ENCODE data around the gene C11orf24. TPM values are rescaled to one million over a fixed set of nuclear protein-coding genes. Genes with fewer than 3 reads are reported as not detected.

C11orf24 gene
- total and polyA plus RNA-seq, 9 of the 15 experiments (the other 6 are each of a cell fraction or from before 2014, with no cell fraction given) = 2.0 to 65.2 (median 32.5) TPM

DNA sequence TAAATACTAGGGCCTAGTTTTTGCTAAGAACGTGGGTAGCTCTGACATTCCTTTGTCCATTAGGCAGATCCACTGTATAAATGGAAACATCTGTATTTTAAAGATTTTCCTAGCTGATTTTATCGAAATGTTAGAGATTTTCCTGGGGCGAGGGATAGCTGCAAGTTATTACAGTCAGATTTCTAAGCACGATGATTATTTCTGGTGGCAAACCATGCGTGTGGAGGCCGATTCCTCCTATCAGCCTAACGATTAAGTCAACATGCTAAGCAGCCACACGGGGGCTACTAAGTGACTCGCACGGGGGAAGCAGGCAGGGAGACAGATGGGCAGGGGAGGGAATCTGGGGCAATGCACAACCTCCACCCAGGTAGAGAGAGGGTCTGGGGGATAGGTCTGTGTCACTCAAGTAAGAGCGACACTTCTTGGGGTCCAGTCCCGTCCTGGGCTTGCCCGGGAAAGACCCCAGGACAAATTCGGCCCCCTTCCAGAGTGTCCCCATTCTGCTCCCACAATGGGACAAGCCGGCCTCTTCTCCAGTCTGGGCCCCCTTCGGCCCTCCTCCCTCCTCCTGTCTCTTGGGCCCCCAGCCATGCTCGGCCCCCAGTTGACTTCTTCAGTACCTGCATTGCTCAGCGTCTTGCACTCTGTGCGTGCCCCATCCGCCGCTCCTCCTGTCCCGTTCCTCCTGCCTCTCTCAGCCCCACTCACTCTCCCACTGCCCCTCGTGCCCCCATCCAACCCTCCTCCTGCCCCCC is 571 bp downstream of the C11orf24 start (continued):
- TF ChIP-seq ZFP1 (CRISPR knock-in tag; IDR thresholded peaks at IDR 0.05) = no peak
- 0 out of 2 replicates have a peak, but pooled peaks have one; percentile 6 for TF ChIP-seq TEAD4 (IDR thresholded peaks at IDR 0.05; ENCODE audit: low read length)
- no peak for TF ChIP-seq TEAD4 (CRISPR knock-in tag; IDR thresholded peaks at IDR 0.05; ENCODE audit: borderline replicate concordance)
- TF ChIP-seq ZBTB17 (CRISPR knock-in tag; IDR thresholded peaks at IDR 0.05) = no peak
- TF ChIP-seq, protein P1, sequence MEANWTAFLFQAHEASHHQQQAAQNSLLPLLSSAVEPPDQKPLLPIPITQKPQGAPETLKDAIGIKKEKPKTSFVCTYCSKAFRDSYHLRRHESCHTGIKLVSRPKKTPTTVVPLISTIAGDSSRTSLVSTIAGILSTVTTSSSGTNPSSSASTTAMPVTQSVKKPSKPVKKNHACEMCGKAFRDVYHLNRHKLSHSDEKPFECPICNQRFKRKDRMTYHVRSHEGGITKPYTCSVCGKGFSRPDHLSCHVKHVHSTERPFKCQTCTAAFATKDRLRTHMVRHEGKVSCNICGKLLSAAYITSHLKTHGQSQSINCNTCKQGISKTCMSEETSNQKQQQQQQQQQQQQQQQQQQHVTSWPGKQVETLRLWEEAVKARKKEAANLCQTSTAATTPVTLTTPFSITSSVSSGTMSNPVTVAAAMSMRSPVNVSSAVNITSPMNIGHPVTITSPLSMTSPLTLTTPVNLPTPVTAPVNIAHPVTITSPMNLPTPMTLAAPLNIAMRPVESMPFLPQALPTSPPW (CRISPR knock-in tag; IDR thresholded peaks at IDR 0.05) = no peak
- peak; percentile 11 for TF ChIP-seq CXXC5 (CRISPR knock-in tag; IDR thresholded peaks at IDR 0.05)
- TF ChIP-seq ZNF436 (CRISPR knock-in tag; IDR thresholded peaks at IDR 0.05) = no peak
- peak; percentile 20; the same call in 1 of the 2 replicates for TF ChIP-seq BRD4 (IDR thresholded peaks at IDR 0.05)
- no peak for TF ChIP-seq CAMTA2 (CRISPR knock-in tag; conservative IDR thresholded peaks at IDR 0.05)
- no peak for TF ChIP-seq CBX5 (IDR thresholded peaks at IDR 0.05; ENCODE audit: borderline replicate concordance, low read depth)
- no peak; the same call in none of the 2 replicates for TF ChIP-seq ARID1B (IDR thresholded peaks at IDR 0.05)
- no peak for TF ChIP-seq FOXM1 (IDR thresholded peaks at IDR 0.05; ENCODE audit: low read depth)
- 0 out of 2 replicates have a peak, but pooled peaks have one; percentile 19 for TF ChIP-seq FOXM1 (CRISPR knock-in tag; IDR thresholded peaks at IDR 0.05; ENCODE audit: low read depth)
- TF ChIP-seq FOXA3 (CRISPR knock-in tag; conservative IDR thresholded peaks at IDR 0.05 in 1 of 2, IDR thresholded peaks at IDR 0.05 in 1 of 2) = peak; percentile 87 to 98
- TF ChIP-seq, protein P2, sequence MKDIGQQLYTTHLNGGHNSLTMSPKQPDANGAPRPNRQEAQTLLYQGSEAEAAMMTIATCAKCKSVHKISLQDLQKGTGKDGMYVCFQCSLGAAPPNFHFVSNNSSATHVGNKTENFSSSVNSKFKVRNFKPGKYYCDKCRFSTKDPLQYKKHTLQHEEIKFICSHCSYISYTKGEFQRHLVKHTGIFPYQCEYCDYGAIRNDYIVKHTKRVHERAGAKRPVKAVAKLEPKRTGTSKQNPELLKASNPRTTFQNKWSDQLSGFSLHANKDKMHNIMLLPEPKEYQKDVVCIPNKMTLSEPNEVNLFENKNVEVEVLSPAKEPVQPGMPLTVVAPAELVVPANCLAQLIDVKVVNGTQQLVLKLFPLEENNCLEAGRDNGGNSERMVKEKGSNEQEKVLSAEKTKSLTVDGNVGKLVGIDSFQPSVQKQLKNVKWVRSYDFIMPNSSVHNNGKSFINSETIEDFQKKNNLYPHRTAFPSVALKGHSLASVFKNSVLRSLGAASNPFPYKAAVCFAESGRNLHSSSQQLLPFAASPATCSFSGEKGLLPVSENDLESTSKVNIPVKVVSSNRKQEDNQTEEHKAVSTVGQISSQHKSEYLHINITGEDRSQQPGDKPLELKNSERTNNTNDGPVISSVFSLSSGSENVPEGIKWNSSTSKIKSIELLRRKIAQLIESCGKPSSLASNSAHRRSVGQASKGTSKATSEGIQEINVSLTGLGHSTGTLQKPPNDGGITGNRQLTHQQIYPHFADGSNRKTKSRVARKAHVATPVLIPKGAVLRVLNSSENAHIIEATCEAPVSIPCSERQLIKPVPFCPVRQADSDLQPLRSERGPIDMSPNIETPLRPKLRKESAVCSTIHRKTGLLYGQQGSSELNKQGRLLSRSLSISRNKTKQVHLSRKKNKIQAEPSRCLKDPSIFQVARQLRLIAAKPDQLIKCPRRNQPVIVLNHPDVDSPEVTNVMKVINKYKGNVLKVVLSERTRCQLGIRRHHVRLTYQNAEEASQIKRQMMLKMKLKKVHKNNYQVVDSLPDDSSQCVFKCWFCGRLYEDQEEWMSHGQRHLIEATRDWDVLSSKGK (CRISPR knock-in tag; IDR thresholded peaks at IDR 0.05) = 0 out of 2 replicates have a peak, but pooled peaks have one; percentile 5
- peak; percentile 57; the same call in 1 of the 2 replicates for TF ChIP-seq ZNF175 (CRISPR knock-in tag; IDR thresholded peaks at IDR 0.05; ENCODE audit: low read depth)
- TF ChIP-seq, protein P3, sequence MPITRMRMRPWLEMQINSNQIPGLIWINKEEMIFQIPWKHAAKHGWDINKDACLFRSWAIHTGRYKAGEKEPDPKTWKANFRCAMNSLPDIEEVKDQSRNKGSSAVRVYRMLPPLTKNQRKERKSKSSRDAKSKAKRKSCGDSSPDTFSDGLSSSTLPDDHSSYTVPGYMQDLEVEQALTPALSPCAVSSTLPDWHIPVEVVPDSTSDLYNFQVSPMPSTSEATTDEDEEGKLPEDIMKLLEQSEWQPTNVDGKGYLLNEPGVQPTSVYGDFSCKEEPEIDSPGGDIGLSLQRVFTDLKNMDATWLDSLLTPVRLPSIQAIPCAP (CRISPR knock-in tag; IDR thresholded peaks at IDR 0.05; ENCODE audit: borderline replicate concordance) = no peak
- TF ChIP-seq NFE2L1 (tag; IDR thresholded peaks at IDR 0.05; ENCODE audit: borderline replicate concordance, low read depth) = no peak
- TF ChIP-seq ZNF274 (IDR thresholded peaks at IDR 0.05; ENCODE audit: borderline replicate concordance, low read depth, low read length) = no peak
- peak; percentile 83 for TF ChIP-seq MYC (IDR thresholded peaks at IDR 0.05; ENCODE audit: low read depth, low read length)
- 0 out of 2 replicates have a peak, but pooled peaks have one; percentile 30 for TF ChIP-seq MYC (CRISPR knock-in tag; IDR thresholded peaks at IDR 0.05; ENCODE audit: borderline replicate concordance, low read depth)
